Measurements from ENCODE around the gene CUBN. TPM values are rescaled to one million over a fixed set of nuclear protein-coding genes. Genes with fewer than 3 reads are reported as not detected.
A peak's percentile ranks its signal among the peaks of the same experiment; 100 is the strongest.

Gene CUBN
- total RNA-seq, 1 donor from 2014 or later, result 0.22 TPM

- intact Hi-C loops (cut with DNase I), result no loop called here
- ATAC-seq (ENCODE audit: poor library complexity), result no peak
Measured at GRCh38 chr10:16923309-16923708, 206.3 kb downstream of the CUBN start.

GRCh38 chr10:16919121-16919982, 210.3 kb downstream of the CUBN start:
- ATAC-seq (ENCODE audit: poor library complexity) (no peak), DNase-seq (no peak)
- intact Hi-C loops (cut with DNase I), result no loop called here

More at GRCh38 chr10:16923309-16923708, 206.3 kb downstream of the CUBN start:
- no peak for DNase-seq

- DNase-seq (no peak), ATAC-seq (ENCODE audit: poor library complexity) (no peak)
- intact Hi-C loops (cut with DNase I), result no loop called here
Measured at GRCh38 chr10:16916496-16916895, 213.1 kb downstream of the CUBN start.

GRCh38 chr10:16915300-16915699, 214.3 kb downstream of the CUBN start:
- DNase-seq, result no peak
- ATAC-seq (ENCODE audit: poor library complexity), result no peak
- intact Hi-C loops (cut with DNase I), result no loop called here

GRCh38 chr10:16913266-16913665, 216.3 kb downstream of the CUBN start:
- intact Hi-C loops (cut with DNase I), result no loop called here

GRCh38 chr10:16910793-16911164, 218.8 kb downstream of the CUBN start:
- intact Hi-C loops (cut with DNase I), result no loop called here
- ATAC-seq (ENCODE audit: poor library complexity), result no peak
- DNase-seq, result no peak

More at GRCh38 chr10:16913266-16913665, 216.3 kb downstream of the CUBN start:
- no peak for DNase-seq
- no peak for ATAC-seq (ENCODE audit: poor library complexity)

GRCh38 chr10:16909961-16910792, 219.4 kb downstream of the CUBN start:
- no peak for DNase-seq
- ATAC-seq (ENCODE audit: poor library complexity), result no peak
- intact Hi-C loops (cut with DNase I), result no loop called here

GRCh38 chr10:16909271-16909767, 220.3 kb downstream of the CUBN start:
- intact Hi-C loops (cut with DNase I), result no loop called here
- DNase-seq (no peak), ATAC-seq (ENCODE audit: poor library complexity) (no peak)

- DNase-seq (no peak), ATAC-seq (ENCODE audit: poor library complexity) (no peak)
- intact Hi-C loops (cut with DNase I), result no loop called here
Measured at GRCh38 chr10:16907687-16908086, 221.9 kb downstream of the CUBN start.

GRCh38 chr10:16905320-16905719, 224.3 kb downstream of the CUBN start:
- intact Hi-C loops (cut with DNase I), result no loop called here
- no peak for DNase-seq
- peak; percentile 86 for ATAC-seq (ENCODE audit: poor library complexity)

- ATAC-seq (ENCODE audit: poor library complexity), result peak; percentile 74
- no peak for DNase-seq
- intact Hi-C loops (cut with DNase I), result no loop called here
Measured at GRCh38 chr10:16904639-16905061, 225.0 kb downstream of the CUBN start.

- DNase-seq, result no peak
- intact Hi-C loops (cut with DNase I), result no loop called here
- no peak for ATAC-seq (ENCODE audit: poor library complexity)
Measured at GRCh38 chr10:16904049-16904448, 225.6 kb downstream of the CUBN start.

GRCh38 chr10:16902606-16903005, 227.0 kb downstream of the CUBN start:
- DNase-seq, result no peak
- intact Hi-C loops (cut with DNase I), result no loop called here
- ATAC-seq (ENCODE audit: poor library complexity), result no peak

GRCh38 chr10:16901106-16901505, 228.5 kb downstream of the CUBN start:
- DNase-seq (no peak), ATAC-seq (ENCODE audit: poor library complexity) (no peak)
- intact Hi-C loops (cut with DNase I), result no loop called here

GRCh38 chr10:16896993-16897392, 232.6 kb downstream of the CUBN start:
- intact Hi-C loops (cut with DNase I), result no loop called here
- ATAC-seq (ENCODE audit: poor library complexity) (no peak), DNase-seq (no peak)

GRCh38 chr10:16894821-16895220, 234.8 kb downstream of the CUBN start:
- no peak for DNase-seq
- intact Hi-C loops (cut with DNase I), result no loop called here
- ATAC-seq (ENCODE audit: poor library complexity), result no peak

- no peak for ATAC-seq (ENCODE audit: poor library complexity)
- intact Hi-C loops (cut with DNase I), result no loop called here
- no peak for DNase-seq
Measured at GRCh38 chr10:16893664-16894063, 235.9 kb downstream of the CUBN start.

- peak; percentile 80 for DNase-seq
- intact Hi-C loops (cut with DNase I), result no loop called here
- ATAC-seq (ENCODE audit: poor library complexity), result peak; percentile 94
Measured at GRCh38 chr10:16891375-16892313, 238.0 kb downstream of the CUBN start.

GRCh38 chr10:16890691-16891090, 238.9 kb downstream of the CUBN start:
- intact Hi-C loops (cut with DNase I), result no loop called here
- DNase-seq (no peak), ATAC-seq (ENCODE audit: poor library complexity) (no peak)

All from Right ventricle myocardium superior (tissue), 1 donor.